OCI-LY1 (cell line): ENCODE data around the gene GMDS.

Source experiments
- H2AFZ ChIP-seq: fragments of 200-600 bp; sonication (generic), shearing (Covaris generic); 2 replicates; pipeline ENCODE4 v1.6.0; 2014; ENCODE audit warnings: antibody characterized with exemption, mild to moderate bottlenecking, low read length
- H3F3A ChIP-seq: fragments of 200-600 bp; sonication (generic), shearing (Covaris generic); 2 replicates; pipeline ENCODE4 v1.6.0; 2014; ENCODE audit warnings: mild to moderate bottlenecking, antibody characterized with exemption, low read length, moderate library complexity; ENCODE audit not compliant: insufficient read depth
- H3K27ac ChIP-seq: fragments of 200-600 bp; sonication (generic); 2 replicates; pipeline ENCODE4 v1.5.1; 2014; ENCODE audit warnings: low read length, mixed run types, mild to moderate bottlenecking, low read depth; ENCODE audit not compliant: poor library complexity, severe bottlenecking
- H3K27me3 ChIP-seq: fragments of 200-600 bp; sonication (generic); 2 replicates; pipeline ENCODE4 v1.6.0; 2014; ENCODE audit warnings: antibody characterized with exemption, mild to moderate bottlenecking, low read length, moderate library complexity; ENCODE audit not compliant: insufficient read depth
- H3K36me3 ChIP-seq: fragments of 200-600 bp; sonication (generic); 2 replicates; pipeline ENCODE4 v1.6.1; 2014; ENCODE audit warnings: mild to moderate bottlenecking, antibody characterized with exemption, low read length, moderate library complexity, mixed read lengths; ENCODE audit not compliant: insufficient read depth
- H3K4me1 ChIP-seq: fragments of 200-600 bp; sonication (generic); 2 replicates; pipeline ENCODE4 v1.5.1; 2014; ENCODE audit warnings: mild to moderate bottlenecking, low read length, moderate library complexity; ENCODE audit not compliant: insufficient read depth, severe bottlenecking
- H3K4me2 ChIP-seq: fragments of 200-600 bp; sonication (generic), shearing (Covaris generic); 2 replicates; pipeline ENCODE4 v1.6.1; 2014; ENCODE audit warnings: low read length
- H3K4me3 ChIP-seq: fragments of 200-600 bp; sonication (generic); 2 replicates; pipeline ENCODE4 v1.5.1; 2014; ENCODE audit warnings: low read length, low read depth, mild to moderate bottlenecking, mixed read lengths; ENCODE audit not compliant: poor library complexity, severe bottlenecking
- H3K79me2 ChIP-seq: fragments of 200-600 bp; shearing (Covaris generic); 2 replicates; pipeline ENCODE4 v1.6.1; 2016; ENCODE audit warnings: mixed run types, low read length, mixed read lengths; ENCODE audit not compliant: insufficient read depth
- H3K9ac ChIP-seq: fragments of 200-600 bp; sonication (generic), shearing (Covaris generic); 2 replicates; pipeline ENCODE4 v1.6.1; 2014; ENCODE audit warnings: mild to moderate bottlenecking, low read length, mixed read lengths
- H3K9me2 ChIP-seq: fragments of 200-600 bp; sonication (generic), shearing (Covaris generic); 2 replicates; pipeline ENCODE4 v1.6.1; 2014; ENCODE audit warnings: low read depth, mild to moderate bottlenecking, low read length, mixed read lengths
- H3K9me3 ChIP-seq: fragments of 200-600 bp; shearing (Covaris generic); 2 replicates; pipeline ENCODE4 v1.6.1; 2014; ENCODE audit warnings: low read length, mixed read lengths
- H4K20me1 ChIP-seq: fragments of 200-600 bp; sonication (generic), shearing (Covaris generic); 2 replicates; pipeline ENCODE4 v1.6.0; 2016; ENCODE audit warnings: mild to moderate bottlenecking, low read length; ENCODE audit not compliant: insufficient read depth
- EZH2 ChIP-seq: fragments of 200-600 bp; sonication (generic), shearing (Covaris generic); IDR thresholded peaks from 2 replicates; pipeline ENCODE4 v1.8.0; 2017; ENCODE audit warnings: borderline replicate concordance, mixed run types, mild to moderate bottlenecking, antibody characterized with exemption, low read length, moderate library complexity, mixed read lengths
- TF ChIP-seq, protein P1 (sequence below): fragments of 200-600 bp; sonication (generic), shearing (Covaris generic); IDR thresholded peaks from 2 replicates; pipeline ENCODE4 v1.5.1; 2017; ENCODE audit warnings: mild to moderate bottlenecking, antibody characterized with exemption, low read length, moderate library complexity, mixed read lengths

The GMDS gene

DNA sequence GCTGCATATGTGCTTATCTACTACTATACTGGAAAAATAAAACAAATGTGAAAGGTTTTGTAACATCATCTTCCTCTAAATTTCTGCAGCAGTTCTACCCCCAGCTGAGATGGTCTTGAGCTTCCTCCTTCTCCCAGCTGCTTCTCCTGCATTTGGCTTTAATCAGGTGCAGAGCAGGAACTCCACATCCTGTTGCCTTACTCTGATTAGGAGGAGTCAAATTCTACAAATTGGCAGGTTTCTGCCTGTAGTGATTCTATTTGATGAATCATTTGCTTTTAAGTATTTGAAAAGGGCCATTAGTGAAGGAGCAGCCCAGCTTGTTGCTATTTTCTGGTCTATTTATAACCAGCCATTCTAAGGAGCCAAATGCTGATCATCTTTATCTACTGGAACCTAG, 224.5 kb downstream of the GMDS start:
- Histone ChIP-seq H2AFZ (no peak overlapping the region), H3K27me3 (no peaks in the 10 kb centered on the region), H3K36me3 (no peaks in the 10 kb centered on the region), H3F3A (no peaks in the 10 kb centered on the region), H3K9me2 (no peaks in the 10 kb centered on the region), H3K9me3 (no peaks in the 10 kb centered on the region), H3K9ac (no peak overlapping the region), H3K4me1 (no peaks in the 10 kb centered on the region), H4K20me1 (no peaks in the 10 kb centered on the region), H3K27ac (no peak overlapping the region), H3K4me3 (no peak overlapping the region), H3K79me2 (no peaks in the 10 kb centered on the region), H3K4me2 (no peak overlapping the region)
- TF ChIP-seq, protein P1, sequence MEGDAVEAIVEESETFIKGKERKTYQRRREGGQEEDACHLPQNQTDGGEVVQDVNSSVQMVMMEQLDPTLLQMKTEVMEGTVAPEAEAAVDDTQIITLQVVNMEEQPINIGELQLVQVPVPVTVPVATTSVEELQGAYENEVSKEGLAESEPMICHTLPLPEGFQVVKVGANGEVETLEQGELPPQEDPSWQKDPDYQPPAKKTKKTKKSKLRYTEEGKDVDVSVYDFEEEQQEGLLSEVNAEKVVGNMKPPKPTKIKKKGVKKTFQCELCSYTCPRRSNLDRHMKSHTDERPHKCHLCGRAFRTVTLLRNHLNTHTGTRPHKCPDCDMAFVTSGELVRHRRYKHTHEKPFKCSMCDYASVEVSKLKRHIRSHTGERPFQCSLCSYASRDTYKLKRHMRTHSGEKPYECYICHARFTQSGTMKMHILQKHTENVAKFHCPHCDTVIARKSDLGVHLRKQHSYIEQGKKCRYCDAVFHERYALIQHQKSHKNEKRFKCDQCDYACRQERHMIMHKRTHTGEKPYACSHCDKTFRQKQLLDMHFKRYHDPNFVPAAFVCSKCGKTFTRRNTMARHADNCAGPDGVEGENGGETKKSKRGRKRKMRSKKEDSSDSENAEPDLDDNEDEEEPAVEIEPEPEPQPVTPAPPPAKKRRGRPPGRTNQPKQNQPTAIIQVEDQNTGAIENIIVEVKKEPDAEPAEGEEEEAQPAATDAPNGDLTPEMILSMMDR: no peak
- TF ChIP-seq EZH2: no peak

DNA sequence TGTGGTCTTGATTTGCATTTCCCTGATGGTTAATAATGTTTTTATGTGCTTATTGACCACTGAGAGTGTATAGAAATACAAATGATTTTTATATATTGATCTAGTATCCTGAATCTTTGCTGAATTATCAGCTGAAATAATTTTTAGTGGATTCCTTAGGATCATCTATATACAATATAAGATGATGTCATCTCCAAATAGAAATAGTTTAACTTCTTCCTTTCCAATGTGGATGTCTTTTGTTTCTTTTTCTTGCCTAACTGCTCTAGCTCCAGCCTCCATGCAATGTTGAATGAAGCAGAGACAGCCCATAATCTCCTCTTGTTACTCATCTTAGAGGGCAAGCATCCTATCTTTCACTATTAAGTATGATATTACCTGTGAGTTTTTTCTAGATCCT, 226.4 kb downstream of the GMDS start:
- Histone ChIP-seq H3K4me1 (no peaks in the 10 kb centered on the region), H4K20me1 (no peaks in the 10 kb centered on the region), H3K9me3 (peaks cover 4% of the 10 kb centered on the region; the same call in 1 of the 2 replicates), H3K27ac (no peak overlapping the region), H3K79me2 (no peaks in the 10 kb centered on the region), H3F3A (no peaks in the 10 kb centered on the region), H3K36me3 (no peaks in the 10 kb centered on the region; the same call in 1 of the 2 replicates), H3K4me3 (no peak overlapping the region), H3K9me2 (no peaks in the 10 kb centered on the region), H3K27me3 (no peaks in the 10 kb centered on the region), H2AFZ (no peak overlapping the region), H3K4me2 (no peak overlapping the region), H3K9ac (no peak overlapping the region)
- TF ChIP-seq, protein P1: no peak

DNA sequence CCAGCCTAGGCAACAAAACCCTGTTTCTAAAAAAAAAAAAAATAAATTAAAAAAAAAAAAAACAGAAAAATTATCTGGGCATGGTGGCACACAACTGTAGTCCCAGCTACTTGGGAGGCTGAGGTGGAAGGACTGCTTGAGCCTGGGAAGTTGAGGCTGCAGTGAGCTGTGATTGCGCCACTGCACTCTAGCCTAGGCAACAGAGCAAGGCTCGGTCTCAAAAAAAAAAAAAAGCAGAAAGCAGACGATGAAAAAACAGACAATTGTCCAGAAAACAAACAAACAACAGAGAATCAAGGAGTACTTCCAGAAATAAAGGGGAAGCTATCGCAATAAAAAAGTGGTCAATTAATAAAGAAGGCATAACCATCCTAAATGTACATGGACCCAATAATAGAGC, 229.4 kb downstream of the GMDS start:
- TF ChIP-seq, protein P1: no peak
- TF ChIP-seq EZH2: no peak
- Histone ChIP-seq H2AFZ (no peak overlapping the region), H3F3A (no peaks in the 10 kb centered on the region), H3K4me1 (no peaks in the 10 kb centered on the region), H4K20me1 (no peaks in the 10 kb centered on the region), H3K4me3 (no peak overlapping the region), H3K79me2 (no peaks in the 10 kb centered on the region), H3K27ac (no peak overlapping the region), H3K4me2 (no peak overlapping the region), H3K9me3 (peaks cover 4% of the 10 kb centered on the region; the same call in 1 of the 2 replicates), H3K9me2 (no peaks in the 10 kb centered on the region), H3K27me3 (no peaks in the 10 kb centered on the region), H3K9ac (no peak overlapping the region), H3K36me3 (no peaks in the 10 kb centered on the region; the same call in 1 of the 2 replicates)
